ENCODE data around the gene PZP. TPM values are rescaled to one million over a fixed set of nuclear protein-coding genes. Genes with fewer than 3 reads are reported as not detected.

Gene PZP
- total RNA-seq, 1 experiment from 2014 or later = not detected

GRCh38 chr12:9109737-9110491 is 98.3 kb downstream of the PZP start:
- Histone ChIP-seq H3K4me1 (ENCODE audit: insufficient read depth, low read length) (no peaks in the 10 kb centered on the region), H4K91ac (ENCODE audit: insufficient read length, low read depth, low read length) (no peak overlapping the region), H3K4me2 (ENCODE audit: insufficient read depth, insufficient read length, low read length) (no peak overlapping the region), H3K18ac (ENCODE audit: insufficient read length, low read depth, low read length) (no peak overlapping the region), H2BK12ac (ENCODE audit: insufficient read length, low read depth, low read length) (no peak overlapping the region), H3K4ac (ENCODE audit: low read depth, low read length) (no peak overlapping the region), H3T11ph (ENCODE audit: low read length) (no peak overlapping the region), H3K23me2 (ENCODE audit: insufficient read length, low read depth, low read length, poor library complexity, severe bottlenecking) (no peaks in the 10 kb centered on the region), H3K79me2 (ENCODE audit: insufficient read depth, low read length) (no peaks in the 10 kb centered on the region), H2BK5ac (ENCODE audit: insufficient read length, low read length) (no peak overlapping the region), H4K5ac (ENCODE audit: insufficient read length, low read depth, low read length) (no peak overlapping the region), H2BK20ac (ENCODE audit: low read depth, low read length, poor library complexity, severe bottlenecking) (no peak overlapping the region), H3K56ac (ENCODE audit: insufficient read length, low read depth, low read length) (no peak overlapping the region), H3K9me3 (ENCODE audit: control insufficient read depth, low read depth, low read length) (no peaks in the 10 kb centered on the region), H4K20me1 (ENCODE audit: control insufficient read depth, insufficient read depth, insufficient read length) (no peaks in the 10 kb centered on the region), H3K27me3 (ENCODE audit: insufficient read depth, low read length) (no peaks in the 10 kb centered on the region), H3K79me1 (ENCODE audit: insufficient read depth, low read depth, low read length, poor library complexity, severe bottlenecking) (no peaks in the 10 kb centered on the region), H3K23ac (ENCODE audit: insufficient read length, low read depth, low read length) (no peak overlapping the region), H3K14ac (ENCODE audit: insufficient read depth, low read length) (no peak overlapping the region), H2BK15ac (ENCODE audit: low read depth, low read length) (no peak overlapping the region), H4K8ac (replicated peaks; ENCODE audit: insufficient read length, low read depth, low read length) (no peak overlapping the region), H3K27ac (ENCODE audit: insufficient read length, low read depth, low read length) (no peak overlapping the region), H3K9ac (ENCODE audit: extremely low read depth, insufficient read length, low read length) (no peak overlapping the region), H2AK5ac (ENCODE audit: insufficient read length, low read length) (no peak overlapping the region), H2BK120ac (ENCODE audit: low read depth, low read length, poor library complexity, severe bottlenecking) (no peak overlapping the region), H2AFZ (ENCODE audit: low read length) (no peak overlapping the region)
- Mint-ChIP-seq H3K27ac (no peak overlapping the region), H3K9me3 (no peaks in the 10 kb centered on the region), H3K36me3 (ENCODE audit: insufficient read depth in 1 of 3, low read depth in 3 of 3) (no peaks in the 10 kb centered on the region), H3K27me3 (ENCODE audit: low read depth) (no peaks in the 10 kb centered on the region), H3K4me1 (no peaks in the 10 kb centered on the region), H3K4me3 (no peak overlapping the region)
- WGBS (ENCODE audit: extremely low coverage, insufficient read length, low lambda C conversion rate) = no CpG with 5 or more reads among the region's 3 CpGs
- TF ChIP-seq CTCF (conservative IDR thresholded peaks at IDR 0.05) = no peak
- no peak for DNase-seq

All from H9 (cell line).